HepG2 (cell line): ENCODE results near the gene STUB1. TPM values are rescaled to one million over a fixed set of nuclear protein-coding genes. Genes with fewer than 3 reads are reported as not detected.

ENCODE experiments used
- AHDC1 ChIP-seq: sonication (generic); formaldehyde crosslinking; IDR thresholded peaks from 2 replicates; pipeline ENCODE4 v1.5.1; 2020; ENCODE audit warnings: mild to moderate bottlenecking, missing genetic modification reagents, borderline replicate concordance
- GABPA ChIP-seq, 2 experiments: IDR thresholded peaks; 2 replicates each; pipeline ENCODE4 v1.6.1; 2011 to 2016; ENCODE audit warnings: low read depth in 2 of 2, low read length in 1 of 2, missing biosample characterization in 1 of 2, missing genetic modification characterization in 1 of 2
- GLI4 ChIP-seq: sonication (generic); formaldehyde crosslinking; IDR thresholded peaks from 2 replicates; pipeline ENCODE4 v1.5.1; 2020; ENCODE audit warnings: missing genetic modification reagents, mild to moderate bottlenecking, moderate library complexity, borderline replicate concordance
- KDM5A ChIP-seq: fragments of 200-600 bp; sonication (generic); IDR thresholded peaks from 2 replicates; pipeline ENCODE4 v1.7.0; 2018; ENCODE audit warnings: antibody characterized with exemption, mild to moderate bottlenecking, low read length, borderline replicate concordance
- MTA1 ChIP-seq: sonication (generic); formaldehyde crosslinking; IDR thresholded peaks from 2 replicates; pipeline ENCODE4 v1.4.0; 2020; ENCODE audit warnings: missing genetic modification reagents, mild to moderate bottlenecking, borderline replicate concordance
- NR2C2 ChIP-seq: sonication (generic); formaldehyde crosslinking; IDR thresholded peaks from 2 replicates; pipeline ENCODE4 v1.4.0; 2020; ENCODE audit warnings: missing genetic modification reagents, mild to moderate bottlenecking, moderate library complexity, borderline replicate concordance
- SMAD3 ChIP-seq: sonication (generic); formaldehyde crosslinking; IDR thresholded peaks from 2 replicates; pipeline ENCODE4 v1.4.0; 2020; ENCODE audit warnings: missing genetic modification reagents
- SOX5 ChIP-seq: IDR thresholded peaks from 2 replicates; pipeline ENCODE4 v1.6.1; 2016; ENCODE audit warnings: borderline replicate concordance
- YEATS2 ChIP-seq: sonication (generic); formaldehyde crosslinking; IDR thresholded peaks from 2 replicates; pipeline ENCODE4 v1.4.0; 2020; ENCODE audit warnings: missing genetic modification reagents, borderline replicate concordance
- ZFP36L1 ChIP-seq: sonication (generic); formaldehyde crosslinking; IDR thresholded peaks from 2 replicates; pipeline ENCODE4 v1.8.0; 2022; ENCODE audit warnings: mild to moderate bottlenecking, missing genetic modification reagents, moderate library complexity
- ZFP82 ChIP-seq: sonication (generic); formaldehyde crosslinking; IDR thresholded peaks from 2 replicates; pipeline ENCODE4 v1.5.1; 2020; ENCODE audit warnings: mild to moderate bottlenecking, missing genetic modification reagents, borderline replicate concordance
- ZMAT5 ChIP-seq: sonication (generic); formaldehyde crosslinking; IDR thresholded peaks from 2 replicates; pipeline ENCODE4 v1.5.0; 2020; ENCODE audit warnings: mild to moderate bottlenecking, low read depth, missing genetic modification reagents, borderline replicate concordance
- ZNF17 ChIP-seq: sonication (generic); formaldehyde crosslinking; IDR thresholded peaks from 2 replicates; pipeline ENCODE4 v1.5.0; 2020; ENCODE audit warnings: mild to moderate bottlenecking, missing genetic modification reagents
- ZNF24 ChIP-seq: fragments of 450-650 bp; IDR thresholded peaks from 2 replicates; pipeline ENCODE4 v1.6.1; 2017; ENCODE audit warnings: antibody characterized with exemption, mild to moderate bottlenecking
- ZNF431 ChIP-seq: sonication (generic); formaldehyde crosslinking; IDR thresholded peaks from 2 replicates; pipeline ENCODE4 v1.9.0; 2022; ENCODE audit warnings: missing genetic modification reagents, low read depth, mild to moderate bottlenecking, borderline replicate concordance
- ZNF496 ChIP-seq: sonication (generic); formaldehyde crosslinking; IDR thresholded peaks from 2 replicates; pipeline ENCODE4 v1.8.1; 2023; ENCODE audit warnings: mild to moderate bottlenecking, moderate library complexity, missing genetic modification reagents; ENCODE audit not compliant: insufficient replicate concordance
- ZNF616 ChIP-seq: sonication (generic); formaldehyde crosslinking; IDR thresholded peaks from 2 replicates; pipeline ENCODE4 v1.5.0; 2020; ENCODE audit warnings: low read depth, mild to moderate bottlenecking, missing genetic modification reagents
- ZNF768 ChIP-seq: sonication (generic); formaldehyde crosslinking; IDR thresholded peaks from 2 replicates; pipeline ENCODE4 v1.4.0; 2020; ENCODE audit warnings: missing genetic modification reagents
- ZNF782 ChIP-seq: sonication (generic); formaldehyde crosslinking; IDR thresholded peaks from 2 replicates; pipeline ENCODE4 v1.4.0; 2020; ENCODE audit warnings: missing genetic modification reagents, mild to moderate bottlenecking, borderline replicate concordance
- polyA plus RNA-seq, 8 experiments: library from polyadenylated mRNA; depleted of rRNA in 3 of 8; stranded (reverse) in 7 of 8; unstranded in 1 of 8; fragments of >200 nt; fragmentation: Illumina TruSeq in 4 of 8; extraction: Trizol in 4 of 8; gene quantifications; 2 replicates each; pipeline versions ENCODE4 v1.2.1 to v1.2.3, GENCODE V29; 2011 to 2016; ENCODE audit warnings: low read depth in 4 of 8, missing spikeins in 1 of 8, mixed read lengths in 1 of 8; ENCODE audit not compliant: insufficient read depth in 1 of 8
- total RNA-seq, 5 experiments: library from RNA; depleted of rRNA; stranded (reverse); fragments of >200 nt; fragmentation: Illumina TruSeq; extraction: Trizol; gene quantifications; 2 replicates each; pipeline ENCODE4 v1.2.3, GENCODE V29; 2016; ENCODE audit warnings: low read depth in 1 of 5
- TF ChIP-seq, protein P1 (sequence below): sonication (generic); formaldehyde crosslinking; IDR thresholded peaks from 2 replicates; pipeline ENCODE4 v1.8.0; 2022; ENCODE audit warnings: mild to moderate bottlenecking, missing genetic modification reagents, moderate library complexity
- TF ChIP-seq, protein P2 (sequence below): sonication (generic); formaldehyde crosslinking; IDR thresholded peaks from 2 replicates; pipeline ENCODE4 v1.5.0; 2020; ENCODE audit warnings: missing genetic modification reagents

The STUB1 gene
- total and polyA plus RNA-seq, 2 of the 13 experiments (the other 11 are each of a cell fraction or from before 2014, with no cell fraction given): 52.9 to 78.2 TPM

- no peak for TF ChIP-seq ZFP36L1 (CRISPR knock-in tag)
- TF ChIP-seq ZNF17 (CRISPR knock-in tag): no peak
- TF ChIP-seq YEATS2 (CRISPR knock-in tag): no peak
- no peak for TF ChIP-seq NR2C2
- no peak for TF ChIP-seq AHDC1 (CRISPR knock-in tag)
- no peak for TF ChIP-seq MTA1
- TF ChIP-seq, protein P1, sequence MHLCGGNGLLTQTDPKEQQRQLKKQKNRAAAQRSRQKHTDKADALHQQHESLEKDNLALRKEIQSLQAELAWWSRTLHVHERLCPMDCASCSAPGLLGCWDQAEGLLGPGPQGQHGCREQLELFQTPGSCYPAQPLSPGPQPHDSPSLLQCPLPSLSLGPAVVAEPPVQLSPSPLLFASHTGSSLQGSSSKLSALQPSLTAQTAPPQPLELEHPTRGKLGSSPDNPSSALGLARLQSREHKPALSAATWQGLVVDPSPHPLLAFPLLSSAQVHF (CRISPR knock-in tag): no peak
- no peak for TF ChIP-seq ZNF616 (CRISPR knock-in tag)
- TF ChIP-seq SOX5 (CRISPR knock-in tag): 0 out of 2 replicates have a peak, but pooled peaks have one; percentile 10
- TF ChIP-seq GLI4 (CRISPR knock-in tag): no peak
- TF ChIP-seq ZNF431 (CRISPR knock-in tag): no peak
- no peak for TF ChIP-seq ZMAT5 (CRISPR knock-in tag)
- TF ChIP-seq ZNF782 (CRISPR knock-in tag): no peak
- TF ChIP-seq ZNF496 (CRISPR knock-in tag): no peak
- TF ChIP-seq, protein P2, sequence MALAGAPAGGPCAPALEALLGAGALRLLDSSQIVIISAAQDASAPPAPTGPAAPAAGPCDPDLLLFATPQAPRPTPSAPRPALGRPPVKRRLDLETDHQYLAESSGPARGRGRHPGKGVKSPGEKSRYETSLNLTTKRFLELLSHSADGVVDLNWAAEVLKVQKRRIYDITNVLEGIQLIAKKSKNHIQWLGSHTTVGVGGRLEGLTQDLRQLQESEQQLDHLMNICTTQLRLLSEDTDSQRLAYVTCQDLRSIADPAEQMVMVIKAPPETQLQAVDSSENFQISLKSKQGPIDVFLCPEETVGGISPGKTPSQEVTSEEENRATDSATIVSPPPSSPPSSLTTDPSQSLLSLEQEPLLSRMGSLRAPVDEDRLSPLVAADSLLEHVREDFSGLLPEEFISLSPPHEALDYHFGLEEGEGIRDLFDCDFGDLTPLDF (CRISPR knock-in tag): no peak
- peak; percentile 95 for TF ChIP-seq GABPA (IDR thresholded peaks at IDR 0.05; ENCODE audit: low read depth, low read length)
- peak; percentile 61; the same call in 1 of the 2 replicates for TF ChIP-seq GABPA (CRISPR knock-in tag; IDR thresholded peaks at IDR 0.05; ENCODE audit: low read depth)
- TF ChIP-seq KDM5A: peak; percentile 11; the same call in 1 of the 2 replicates
- TF ChIP-seq ZFP82: no peak
- peak; percentile 63; the same call in 1 of the 2 replicates for TF ChIP-seq ZNF768 (CRISPR knock-in tag)
- no peak for TF ChIP-seq ZNF24
- TF ChIP-seq SMAD3: no peak
Observed at GRCh38 chr16:679814-680624, at the start of gene STUB1 (continued).
